HG03196 (cell line): ENCODE results near the gene VIL1.

ENCODE experiments used
- ATAC-seq: cut with Tn5 transposase; IDR thresholded peaks from one replicate; pipeline ENCODE4 v1.9.1; 2021; ENCODE audit not compliant: unreplicated experiment

The VIL1 gene

GRCh38 chr2:218418717-218419458 lies at the start of gene VIL1:
Gene VIL1 (plus strand): TSS chr2:218419123. CDS start chr2:218423779, 4,656 bp downstream.
- no peak for ATAC-seq

- no peak for ATAC-seq
These were observed 49.6 kb upstream of the VIL1 start for GRCh38 chr2:218369330-218369729.

- ATAC-seq, result no peak
These were observed 48.4 kb upstream of the VIL1 start for GRCh38 chr2:218370410-218371063.

- ATAC-seq, result no peak
These were observed 47.0 kb upstream of the VIL1 start for GRCh38 chr2:218371983-218372350.

GRCh38 chr2:218374795-218375194 lies 44.1 kb upstream of the VIL1 start:
- ATAC-seq, result no peak

DNA sequence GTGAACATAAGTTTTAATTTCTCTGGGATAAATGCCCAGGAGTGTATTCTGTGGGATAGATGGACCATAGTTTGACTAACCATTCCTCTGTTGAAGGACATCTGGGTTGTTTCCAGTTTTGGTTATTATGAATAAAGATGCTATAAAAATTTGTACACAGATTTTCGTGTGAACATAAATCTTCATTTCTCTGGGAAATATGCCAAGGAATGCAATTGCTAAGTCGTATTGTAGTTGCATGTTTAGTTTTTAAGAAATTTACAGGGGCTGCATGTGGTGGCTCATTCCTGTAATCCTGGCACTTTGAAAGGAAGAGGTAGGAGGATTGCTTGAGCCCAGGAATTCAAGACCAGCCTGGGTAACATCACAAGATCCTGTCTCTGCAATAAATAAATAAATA lies 43.7 kb upstream of the VIL1 start:
- no peak for ATAC-seq

GRCh38 chr2:218378053-218378452 lies 40.9 kb upstream of the VIL1 start:
- no peak for ATAC-seq

DNA sequence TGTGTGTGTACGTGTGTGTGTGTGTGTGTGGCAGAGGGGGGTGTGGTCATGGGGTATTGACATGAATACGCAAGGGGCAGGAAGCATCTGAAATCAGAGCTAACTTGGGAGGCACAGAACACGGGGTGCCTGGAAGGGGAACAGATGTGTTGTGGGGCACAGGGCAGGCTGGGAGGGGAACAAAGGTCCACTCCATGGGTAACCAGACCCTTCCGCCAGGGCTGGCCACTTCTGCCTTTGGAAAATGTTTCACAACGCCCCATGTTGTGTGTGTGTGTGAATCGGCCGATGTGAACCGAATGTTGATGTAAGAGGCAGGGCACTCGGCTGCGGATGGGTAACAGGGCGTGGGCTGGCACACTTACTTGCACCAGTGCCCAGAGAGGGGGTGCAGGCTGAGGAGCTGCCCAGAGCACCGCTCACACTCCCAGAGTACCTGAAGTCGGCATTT lies 37.0 kb upstream of the VIL1 start, which contains the start of gene SLC11A1:
Gene SLC11A1 (plus strand): TSS at position 358 of the 451 bp plus-strand sequence. CDS start 96 bp downstream, outside the sequence.
- ATAC-seq, result no peak

- ATAC-seq, result no peak
These were observed 36.1 kb upstream of the VIL1 start for GRCh38 chr2:218382785-218383184.

DNA sequence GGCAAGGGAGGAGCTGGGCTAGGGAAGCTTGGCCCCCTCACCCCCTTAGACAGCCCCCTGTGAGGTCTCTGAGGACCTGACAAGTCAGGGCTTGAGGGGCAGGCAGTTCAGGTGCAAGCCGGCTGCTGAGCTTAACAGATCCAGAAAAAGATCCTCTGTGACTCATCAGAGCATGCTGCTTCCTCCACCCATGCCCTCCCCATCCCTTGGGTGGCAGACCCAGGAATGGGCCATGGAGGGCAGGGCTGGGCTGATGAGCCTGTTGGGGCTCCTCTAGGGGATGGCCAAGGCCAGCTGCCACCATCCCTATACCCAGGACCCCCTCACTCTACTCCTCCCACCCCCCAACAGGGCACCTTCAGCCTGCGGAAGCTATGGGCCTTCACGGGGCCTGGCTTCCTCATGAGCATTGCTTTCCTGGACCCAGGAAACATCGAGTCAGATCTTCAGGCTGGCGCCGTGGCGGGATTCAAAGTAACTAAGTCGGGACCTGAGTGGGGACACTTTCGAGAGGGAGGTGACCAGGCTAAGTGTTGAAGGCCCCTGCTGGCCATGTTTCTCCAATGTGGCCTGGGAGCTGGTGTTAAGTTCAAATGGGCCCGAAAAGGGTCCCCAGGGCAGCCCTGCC lies 34.9 kb upstream of the VIL1 start:
- ATAC-seq, result no peak

- no peak for ATAC-seq
These were observed 33.9 kb upstream of the VIL1 start for GRCh38 chr2:218384975-218385374.

DNA sequence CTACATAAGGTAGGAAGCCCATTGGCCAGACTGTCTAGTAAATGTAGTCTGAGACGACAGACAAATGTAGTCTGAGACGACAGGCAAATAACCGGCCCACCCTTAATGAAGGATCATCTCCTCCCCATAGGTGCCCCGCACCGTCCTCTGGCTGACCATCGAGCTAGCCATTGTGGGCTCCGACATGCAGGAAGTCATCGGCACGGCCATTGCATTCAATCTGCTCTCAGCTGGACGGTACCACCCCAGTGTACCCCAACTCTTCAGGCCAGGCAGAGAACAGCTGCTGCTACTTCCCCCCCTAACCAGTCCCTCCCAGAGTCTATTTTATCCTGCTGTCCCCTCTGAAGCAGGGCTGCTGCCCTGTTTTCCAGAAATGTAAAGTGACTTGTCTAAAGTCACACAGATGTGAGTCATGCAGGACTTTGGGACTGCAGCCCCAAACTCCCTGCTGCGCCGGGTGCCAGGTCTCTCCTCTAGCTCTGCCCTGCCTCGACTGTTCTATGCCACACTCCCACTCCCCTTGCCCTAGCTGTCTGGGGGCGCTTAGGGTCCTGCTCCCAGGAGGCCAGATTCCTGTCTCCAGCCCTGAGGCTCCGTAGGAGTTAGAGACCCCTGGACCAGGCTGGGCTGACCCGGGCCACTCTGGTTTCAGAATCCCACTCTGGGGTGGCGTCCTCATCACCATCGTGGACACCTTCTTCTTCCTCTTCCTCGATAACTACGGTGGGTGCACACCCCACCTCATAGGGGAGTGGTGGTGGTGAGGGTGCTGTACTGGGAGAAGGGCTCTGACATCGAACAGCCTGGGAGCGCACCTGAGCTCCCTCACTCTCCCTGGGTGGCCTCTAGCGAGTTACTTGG lies 32.2 kb upstream of the VIL1 start:
- ATAC-seq, result no peak

- ATAC-seq, result no peak
These were observed 31.3 kb upstream of the VIL1 start for GRCh38 chr2:218387369-218388194.

DNA sequence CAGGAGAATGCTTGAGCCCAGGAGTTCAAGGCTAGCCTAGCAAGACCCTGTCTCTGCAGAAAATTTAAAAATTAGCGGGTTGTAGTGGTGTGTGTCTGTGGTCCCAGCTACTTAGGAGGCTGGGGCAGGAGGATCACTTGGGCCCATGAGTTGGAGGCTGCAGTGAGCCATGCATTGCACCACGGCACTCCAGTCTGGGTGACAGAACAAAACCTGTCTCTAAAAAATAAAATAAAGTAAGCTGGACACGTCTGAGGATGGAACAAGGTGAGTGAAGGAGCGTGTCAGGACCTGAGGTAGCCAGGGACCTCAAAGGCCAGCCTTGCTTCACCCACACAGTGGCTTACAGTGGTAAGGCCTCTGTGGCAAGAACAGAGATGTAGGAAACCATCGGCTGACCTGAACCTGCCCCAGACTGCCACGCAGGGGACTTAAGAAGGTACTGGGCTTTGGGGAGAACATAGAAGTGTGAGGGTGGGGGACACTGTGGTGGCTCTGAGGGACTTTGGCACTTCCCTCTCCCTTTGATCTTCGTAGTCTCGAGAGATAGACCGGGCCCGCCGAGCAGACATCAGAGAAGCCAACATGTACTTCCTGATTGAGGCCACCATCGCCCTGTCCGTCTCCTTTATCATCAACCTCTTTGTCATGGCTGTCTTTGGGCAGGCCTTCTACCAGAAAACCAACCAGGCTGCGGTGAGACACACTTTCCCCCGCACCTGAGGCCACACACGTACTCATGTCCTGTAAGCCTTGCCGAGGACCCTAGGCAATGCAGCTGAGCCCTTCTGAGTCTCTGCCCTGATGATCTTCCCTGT lies 29.4 kb upstream of the VIL1 start:
- ATAC-seq, result no peak

GRCh38 chr2:218391202-218391601 lies 27.7 kb upstream of the VIL1 start:
- no peak for ATAC-seq

- ATAC-seq, result no peak
These were observed 26.5 kb upstream of the VIL1 start for GRCh38 chr2:218392459-218392858.

GRCh38 chr2:218392891-218393462 lies 25.9 kb upstream of the VIL1 start:
- no peak for ATAC-seq

- ATAC-seq, result no peak
These were observed 25.1 kb upstream of the VIL1 start for GRCh38 chr2:218393750-218394290.
